ENCODE data around the gene BRME1.

Gene BRME1

DNA sequence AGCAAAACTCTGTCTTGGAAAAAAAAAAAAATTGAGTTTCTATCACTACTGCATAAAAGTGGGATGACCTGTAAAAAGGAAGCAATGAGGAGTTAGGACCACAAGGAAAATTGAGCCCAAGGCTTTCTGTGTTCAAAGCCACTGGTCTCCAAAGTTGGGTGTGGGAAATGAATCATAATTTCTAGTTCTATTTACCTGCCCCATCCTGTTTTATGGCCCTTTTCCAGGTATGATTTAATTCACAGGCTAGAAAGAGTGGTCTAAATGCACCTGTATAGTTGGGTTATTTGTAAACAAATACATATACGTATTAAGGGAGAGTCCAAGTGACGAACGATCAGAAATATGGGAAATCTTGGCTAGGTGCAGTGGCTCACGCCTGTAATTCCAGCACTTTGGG, 40.5 kb upstream of the BRME1 start:
- no peak overlapping the region for H2AFZ ChIP-seq (ENCODE audit: low read depth, low read length, severe bottlenecking)
- no peak overlapping the region for H3K27ac ChIP-seq (ENCODE audit: low read depth, low read length)
- H3K27me3 ChIP-seq (ENCODE audit: low read length), result no peaks in the 10 kb centered on the region
- no peaks in the 10 kb centered on the region for H3F3A ChIP-seq (ENCODE audit: insufficient read depth)
- H3K4me3 ChIP-seq (ENCODE audit: insufficient read depth, low read length, poor library complexity, severe bottlenecking), result no peak overlapping the region
- no peak overlapping the region for H3K4me2 ChIP-seq (ENCODE audit: low read depth, low read length, poor library complexity, severe bottlenecking)
- H3K36me3 ChIP-seq (ENCODE audit: low read length), result no peaks in the 10 kb centered on the region
- TF ChIP-seq EZH2phosphoT487 (conservative IDR thresholded peaks at IDR 0.05; ENCODE audit: low read length) (no peak), CTCF (IDR thresholded peaks at IDR 0.05; ENCODE audit: insufficient read depth, low read length, poor library complexity, severe bottlenecking) (no peak)
- no peak overlapping the region for H3K9ac ChIP-seq (ENCODE audit: low read length)
- no peaks in the 10 kb centered on the region for H3K9me2 ChIP-seq (replicated peaks; ENCODE audit: insufficient read depth, low read length)
- no peaks in the 10 kb centered on the region for H3K79me2 ChIP-seq (ENCODE audit: insufficient read depth, low read length)
- H4K20me1 ChIP-seq (ENCODE audit: low read depth, low read length), result no peaks in the 10 kb centered on the region
- H3K9me3 ChIP-seq (ENCODE audit: insufficient read depth, low read length), result no peaks in the 10 kb centered on the region

- Histone ChIP-seq H3K9me3 (ENCODE audit: insufficient read depth, low read length) (no peaks in the 10 kb centered on the region), H3K79me2 (ENCODE audit: insufficient read depth, low read length) (no peaks in the 10 kb centered on the region), H3K4me3 (ENCODE audit: insufficient read depth, low read length, poor library complexity, severe bottlenecking) (no peak overlapping the region), H2AFZ (ENCODE audit: low read depth, low read length, severe bottlenecking) (no peak overlapping the region), H3K9ac (ENCODE audit: low read length) (no peak overlapping the region), H3K36me3 (ENCODE audit: low read length) (no peaks in the 10 kb centered on the region), H4K20me1 (ENCODE audit: low read depth, low read length) (no peaks in the 10 kb centered on the region), H3F3A (ENCODE audit: insufficient read depth) (no peaks in the 10 kb centered on the region), H3K4me2 (ENCODE audit: low read depth, low read length, poor library complexity, severe bottlenecking) (no peak overlapping the region), H3K9me2 (replicated peaks; ENCODE audit: insufficient read depth, low read length) (no peaks in the 10 kb centered on the region), H3K27ac (ENCODE audit: low read depth, low read length) (no peak overlapping the region), H3K27me3 (ENCODE audit: low read length) (no peaks in the 10 kb centered on the region)
- TF ChIP-seq CTCF (IDR thresholded peaks at IDR 0.05; ENCODE audit: insufficient read depth, low read length, poor library complexity, severe bottlenecking) (no peak), EZH2phosphoT487 (conservative IDR thresholded peaks at IDR 0.05; ENCODE audit: low read length) (no peak)
Observed at GRCh38 chr19:13942023-13942684, 36.2 kb upstream of the BRME1 start.

DNA sequence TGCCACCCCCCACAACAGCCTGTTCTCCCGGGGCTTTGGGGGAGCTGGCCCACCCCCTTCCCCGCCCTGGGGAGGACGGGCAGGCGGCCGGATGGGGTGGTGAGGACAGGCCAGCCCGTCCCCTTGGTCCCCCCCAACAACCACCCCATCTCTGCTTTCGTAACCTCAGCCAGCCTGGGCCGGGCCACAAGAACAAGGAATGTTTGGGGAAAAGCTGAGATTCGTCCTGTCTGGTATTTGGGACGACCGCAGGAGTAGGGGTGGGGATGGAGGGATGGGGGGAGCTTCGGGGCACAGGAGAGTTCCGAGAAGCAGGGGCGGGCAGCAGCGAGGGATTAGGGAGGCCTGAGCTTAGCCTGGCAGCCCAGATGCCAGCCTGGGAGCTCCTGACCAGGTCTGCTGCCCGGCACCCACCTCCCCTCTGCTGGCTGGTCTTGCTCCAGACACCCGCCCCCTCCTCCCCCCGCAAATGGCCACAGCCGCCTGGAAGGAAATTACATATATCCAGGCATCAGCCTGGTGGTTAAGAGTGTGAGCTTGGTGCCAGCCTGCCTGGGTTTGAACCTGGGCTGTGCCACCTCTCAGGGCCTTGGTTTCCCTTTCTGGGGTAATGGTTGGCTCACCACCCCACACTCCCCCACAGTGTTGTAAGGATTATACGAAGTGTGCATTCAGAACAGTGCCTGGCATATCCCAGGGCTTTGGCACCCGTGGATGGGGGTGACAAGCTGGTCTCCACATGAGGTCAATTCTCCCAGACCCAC, 32.6 kb upstream of the BRME1 start, which contains the start of gene PODNL1:
Gene PODNL1, minus strand, starts transcription at position 117 of the 764 bp plus-strand sequence. CDS start 236 bp downstream, outside the sequence.
- Histone ChIP-seq H4K20me1 (ENCODE audit: low read depth, low read length) (no peaks in the 10 kb centered on the region), H3K36me3 (ENCODE audit: low read length) (no peaks in the 10 kb centered on the region), H3K27me3 (ENCODE audit: low read length) (no peaks in the 10 kb centered on the region), H3F3A (ENCODE audit: insufficient read depth) (no peaks in the 10 kb centered on the region), H2AFZ (ENCODE audit: low read depth, low read length, severe bottlenecking) (no peak within 1 kb of the TSS), H3K9ac (ENCODE audit: low read length) (no peak within 1 kb of the TSS), H3K9me3 (ENCODE audit: insufficient read depth, low read length) (no peaks in the 10 kb centered on the region), H3K9me2 (replicated peaks; ENCODE audit: insufficient read depth, low read length) (no peaks in the 10 kb centered on the region), H3K4me3 (ENCODE audit: insufficient read depth, low read length, poor library complexity, severe bottlenecking) (no peak within 1 kb of the TSS), H3K4me2 (ENCODE audit: low read depth, low read length, poor library complexity, severe bottlenecking) (no peak within 1 kb of the TSS), H3K79me2 (ENCODE audit: insufficient read depth, low read length) (no peaks in the 10 kb centered on the region), H3K27ac (ENCODE audit: low read depth, low read length) (no peak within 1 kb of the TSS)
- TF ChIP-seq EZH2phosphoT487 (conservative IDR thresholded peaks at IDR 0.05; ENCODE audit: low read length) (no peak), CTCF (IDR thresholded peaks at IDR 0.05; ENCODE audit: insufficient read depth, low read length, poor library complexity, severe bottlenecking) (no peak)
